Measurements from ENCODE around the gene G6PC3.

GRCh38 chr17:44119798-44120197 is 49.3 kb downstream of the G6PC3 start:
- TF ChIP-seq CTCF (IDR thresholded peaks at IDR 0.05; ENCODE audit: extremely low read depth in 1 of 2, insufficient read depth in 1 of 2, low read depth in 1 of 2, low read length in 2 of 2) (no peak), EZH2 (IDR thresholded peaks at IDR 0.05; ENCODE audit: borderline replicate concordance, low read depth, low read length, severe bottlenecking) (no peak), MAX (IDR thresholded peaks at IDR 0.05; ENCODE audit: insufficient read depth, insufficient read length) (no peak), POLR2AphosphoS5 (IDR thresholded peaks at IDR 0.05; ENCODE audit: insufficient read depth, low read depth, low read length) (no peak), POLR2A (IDR thresholded peaks at IDR 0.05; ENCODE audit: low read depth, low read length) (no peak)

Data from endothelial cell of umbilical vein (primary cell).